ENCODE data around the gene FBXO31.

- no peak for TF ChIP-seq CTCF (IDR thresholded peaks at IDR 0.05; ENCODE audit: low read depth, low read length)
- TF ChIP-seq EZH2phosphoT487 (IDR thresholded peaks at IDR 0.05; ENCODE audit: low read depth): no peak
Measured at GRCh38 chr16:87417528-87417910, 33.9 kb upstream of the FBXO31 start.
